Hematopoietic multipotent progenitor cell treated with erythropoietin and hydrocortisone succinate and interleukin-3 and kit ligand, for 8 days (in vitro differentiated cells): ENCODE results near the gene PGAM2.
A peak's percentile ranks its signal among the peaks of the same experiment; 100 is the strongest.

Experiments used
- DNase-seq: peaks from one replicate; pipeline ENCODE4 v3.0.0-alpha.2; 2015

The PGAM2 gene

GRCh38 chr7:44082541-44083207, 17.3 kb upstream of the PGAM2 start:
- peak; percentile 99 for DNase-seq

GRCh38 chr7:44081266-44081748, 15.9 kb upstream of the PGAM2 start:
- DNase-seq: peak; percentile 97

- no peak for DNase-seq
Observed at GRCh38 chr7:44080686-44081265, 15.4 kb upstream of the PGAM2 start.

- no peak for DNase-seq
Observed at GRCh38 chr7:44080118-44080517, 14.8 kb upstream of the PGAM2 start.

DNA sequence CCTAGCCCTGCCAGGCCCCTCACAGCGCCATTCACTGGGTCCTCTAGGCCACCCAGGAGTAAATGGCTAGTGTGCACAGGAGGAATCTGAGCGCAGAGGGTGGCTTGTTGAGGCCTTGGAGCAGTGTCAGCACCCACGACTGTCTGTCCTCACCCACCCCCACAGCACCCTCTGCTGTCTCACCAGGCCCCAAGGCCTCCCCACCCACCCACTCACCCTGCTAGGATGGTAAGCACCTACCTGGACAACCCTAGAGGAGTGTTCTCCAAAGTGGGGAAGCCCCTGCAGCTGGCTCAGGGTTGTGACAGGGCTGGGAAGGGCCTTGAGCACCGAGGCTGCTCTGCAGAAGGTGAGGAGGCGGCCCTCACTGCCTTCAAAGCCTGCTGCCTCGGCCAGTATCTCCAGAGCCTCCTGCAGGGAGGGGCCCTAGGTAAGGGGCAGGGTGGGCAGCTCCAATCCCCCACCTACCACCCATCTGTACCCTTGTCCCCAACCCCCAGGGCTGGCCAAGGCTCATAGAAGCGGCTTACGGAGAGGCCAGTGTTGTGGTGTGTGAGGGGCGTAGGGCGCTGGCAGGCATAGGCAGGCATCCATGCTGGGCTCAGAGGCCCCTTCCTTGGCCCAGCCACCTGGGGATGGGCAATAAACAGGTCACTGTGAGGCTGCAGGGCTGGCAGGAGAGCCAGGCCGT, 14.1 kb upstream of the PGAM2 start:
- no peak for DNase-seq

- no peak for DNase-seq
Observed at GRCh38 chr7:44078521-44078920, 13.2 kb upstream of the PGAM2 start.

DNA sequence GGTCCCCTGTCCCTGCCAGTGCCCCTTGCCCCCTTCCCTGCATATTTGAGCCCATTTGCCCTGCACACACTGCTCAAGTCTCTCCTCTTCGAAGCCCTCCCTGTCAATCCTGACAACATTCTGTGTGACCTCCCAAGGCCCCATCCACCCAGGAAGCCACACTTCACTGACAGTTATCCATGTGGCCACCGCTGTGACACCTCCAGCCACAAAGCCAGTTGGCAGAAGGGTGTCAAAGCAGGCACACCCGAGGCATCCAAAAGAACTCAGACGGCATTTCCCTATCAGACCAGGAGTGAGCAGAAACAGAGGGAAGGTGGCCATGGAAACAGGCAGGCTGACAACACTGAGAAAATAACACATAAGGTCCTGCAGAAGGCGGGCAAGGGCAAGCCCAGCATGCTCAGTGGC, 12.3 kb upstream of the PGAM2 start:
- DNase-seq: no peak

DNA sequence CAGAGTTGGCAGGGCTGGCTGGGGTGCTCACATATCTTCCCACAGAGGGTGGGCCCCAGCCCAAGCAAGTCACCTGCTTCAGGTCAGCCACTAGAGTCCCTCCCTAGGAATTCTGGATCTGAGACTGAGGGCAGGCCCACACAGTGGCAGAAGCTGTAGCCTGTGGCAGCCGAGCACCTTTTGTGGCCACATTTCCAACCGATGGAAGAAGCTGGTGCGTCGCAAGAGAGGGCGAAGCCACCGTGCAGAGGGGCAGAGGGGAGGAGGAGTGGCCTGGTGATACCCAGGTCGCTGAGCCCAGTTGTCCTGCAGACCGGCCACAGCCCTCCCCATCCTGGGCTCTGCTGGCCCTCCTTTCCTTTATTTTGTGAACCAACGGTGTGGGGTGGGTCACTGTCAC, 11.7 kb upstream of the PGAM2 start:
- DNase-seq: no peak

- DNase-seq: no peak
Observed at GRCh38 chr7:44076101-44076895, 10.9 kb upstream of the PGAM2 start.

DNA sequence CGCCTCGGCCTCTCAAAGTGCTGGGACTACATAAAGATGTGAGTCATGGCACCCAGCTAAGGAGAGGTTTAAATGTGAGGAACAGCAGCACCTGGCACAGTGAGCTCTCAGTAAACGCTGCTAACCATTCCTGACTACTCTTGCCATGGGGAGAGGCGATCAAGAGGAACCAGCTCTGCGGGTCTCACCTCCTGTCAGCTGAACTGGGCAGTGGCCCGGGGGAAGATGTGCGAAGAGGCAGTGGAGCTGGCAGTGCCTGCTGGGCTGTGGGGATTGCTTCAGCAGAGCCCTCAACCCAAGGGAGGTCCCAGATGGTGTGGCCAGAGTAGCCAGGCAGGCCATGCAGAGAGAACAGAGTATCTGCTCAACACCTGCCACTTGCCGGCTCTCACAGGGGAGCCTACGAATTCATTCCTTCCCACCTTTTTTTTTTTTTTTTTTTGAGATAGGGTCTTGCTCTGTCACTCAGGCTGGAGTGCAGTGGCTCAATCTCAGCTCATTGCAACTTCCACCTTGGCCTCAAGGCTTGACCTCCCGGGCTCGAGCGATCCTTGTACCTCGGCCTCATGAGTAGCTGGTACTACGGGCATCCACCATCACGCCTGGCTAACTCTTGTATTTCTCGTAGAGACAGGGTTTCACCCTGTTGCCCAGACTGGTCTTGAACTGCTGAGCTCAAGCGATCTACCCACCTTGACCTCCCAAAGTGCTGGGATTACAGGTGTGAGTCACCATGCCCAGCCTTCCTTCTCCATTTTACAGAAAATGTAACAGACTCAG, 10.1 kb upstream of the PGAM2 start:
- no peak for DNase-seq

- DNase-seq: no peak
Observed at GRCh38 chr7:44074349-44074695, 9.0 kb upstream of the PGAM2 start.

DNA sequence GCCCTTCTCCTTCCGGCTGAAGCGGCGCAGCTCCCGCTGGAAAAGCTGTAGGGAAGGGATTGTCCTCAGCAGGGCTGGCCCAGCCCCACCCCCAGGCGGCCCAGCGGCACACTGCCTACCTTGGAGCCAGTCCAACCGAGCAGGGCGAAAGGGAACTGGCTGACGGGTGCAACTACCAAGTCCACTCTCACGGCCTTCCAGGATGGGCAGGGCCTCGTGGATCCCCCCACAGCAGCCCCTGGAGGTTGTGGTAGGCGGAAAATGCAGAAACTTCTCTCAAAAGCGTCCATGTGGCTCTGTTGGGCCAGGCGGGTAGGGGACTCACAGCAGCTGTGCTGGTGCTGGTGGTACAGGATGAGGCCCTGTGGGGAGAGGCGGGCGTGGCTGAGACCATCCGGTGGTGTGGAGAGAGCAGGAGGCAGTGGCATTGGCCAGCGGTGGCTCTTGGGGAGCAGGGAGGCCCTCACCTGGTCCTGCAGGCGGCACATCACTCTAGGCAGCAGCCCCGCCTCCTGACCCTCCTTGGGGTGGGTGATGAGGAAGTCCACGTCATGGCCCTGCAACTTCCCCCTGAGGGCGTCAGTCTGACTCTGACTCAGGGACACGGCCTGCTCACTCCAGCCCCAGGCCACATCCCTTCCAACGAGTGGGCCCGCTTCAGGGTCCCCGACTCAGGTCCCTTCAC, 8.4 kb upstream of the PGAM2 start:
- no peak for DNase-seq

DNA sequence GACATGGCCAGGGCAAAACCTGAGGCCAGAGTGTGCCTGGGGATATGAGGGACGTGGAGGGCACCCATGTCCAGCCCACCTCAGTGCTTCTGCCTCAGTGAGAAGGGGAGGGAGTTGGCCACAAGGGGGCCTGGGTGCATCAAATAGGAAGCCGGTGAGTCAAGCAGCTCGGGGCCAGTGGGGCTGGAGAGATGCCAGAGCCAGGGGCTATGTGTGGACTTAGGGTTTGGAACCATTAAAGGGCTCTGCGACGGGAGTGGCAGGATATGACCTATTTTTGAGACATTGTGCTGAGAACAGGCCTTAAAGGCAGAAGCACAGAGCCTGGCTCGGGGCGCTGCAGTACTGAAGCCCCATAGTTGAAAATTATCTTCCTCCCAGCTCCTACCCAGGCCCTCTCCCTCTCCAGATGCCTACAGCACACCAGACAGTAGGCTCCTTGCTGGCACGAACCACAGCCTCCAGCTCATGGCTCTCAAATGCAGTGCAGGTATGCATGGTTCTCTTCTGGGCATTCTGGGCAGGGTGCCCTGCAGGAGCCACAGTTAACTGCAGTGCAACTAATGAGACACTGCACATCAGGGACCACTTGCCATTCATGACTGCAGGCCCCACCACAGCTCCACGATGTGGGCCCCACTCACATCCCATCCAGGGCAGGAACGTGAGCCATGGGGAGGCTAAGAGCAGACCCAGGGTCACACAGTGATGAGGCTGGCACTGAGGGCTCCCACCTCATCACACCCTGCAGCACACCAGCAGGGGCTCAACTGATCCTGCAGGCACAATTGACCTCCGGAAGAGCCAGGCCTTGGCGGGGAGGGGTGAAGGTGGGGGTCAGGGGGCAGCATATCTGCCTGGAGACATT, 7.2 kb upstream of the PGAM2 start:
- peak; percentile 68 for DNase-seq

DNA sequence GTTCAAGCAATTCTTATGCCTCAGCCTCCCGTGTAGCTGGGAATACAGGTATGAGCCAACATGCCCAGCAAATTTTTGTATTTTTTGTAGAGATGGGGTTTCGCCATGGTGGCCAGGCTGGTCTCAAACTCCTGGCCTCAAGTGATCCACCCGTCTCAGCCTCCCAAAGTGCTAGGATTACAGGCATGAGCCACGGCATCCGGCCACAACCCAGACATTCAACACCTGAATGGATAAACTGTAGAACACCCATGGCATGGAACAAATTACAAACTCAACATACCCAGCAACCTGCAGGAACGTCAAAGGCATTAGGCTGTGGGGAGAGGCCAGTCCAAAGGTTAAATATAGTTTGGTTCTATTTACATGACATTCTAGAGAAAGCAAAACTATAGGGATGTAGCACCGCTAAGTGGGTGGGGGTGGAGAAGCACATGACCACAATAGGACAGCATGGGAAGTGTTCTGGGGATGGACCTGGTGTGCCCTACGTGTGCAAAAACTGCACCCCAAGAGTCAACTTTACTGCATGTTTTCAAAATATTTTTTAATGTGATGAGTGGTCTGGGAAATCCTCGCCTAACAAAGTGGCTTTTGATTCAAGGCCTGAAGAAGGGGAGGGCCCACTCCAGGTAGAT, 6.5 kb upstream of the PGAM2 start:
- DNase-seq: no peak

DNA sequence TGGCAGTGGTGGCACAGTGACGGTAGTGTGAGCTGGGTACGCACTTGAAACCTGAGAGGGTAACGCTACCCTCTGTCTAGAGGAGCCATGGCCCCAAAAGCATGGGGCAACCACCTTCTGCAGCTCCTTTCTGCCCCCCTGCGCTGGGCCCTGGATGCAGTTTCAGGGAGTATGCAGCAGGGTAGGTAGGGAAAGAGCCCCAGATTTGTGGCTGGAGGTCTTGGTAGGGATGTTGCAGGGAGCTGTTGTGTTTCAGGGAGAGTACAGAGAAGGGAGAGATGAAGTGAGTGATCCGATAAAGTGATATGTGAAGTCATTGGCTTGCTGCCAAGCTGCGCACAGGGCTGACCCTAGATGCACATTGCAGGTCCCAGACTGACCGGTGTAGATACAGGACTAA, 2.7 kb upstream of the PGAM2 start:
- DNase-seq: no peak

DNA sequence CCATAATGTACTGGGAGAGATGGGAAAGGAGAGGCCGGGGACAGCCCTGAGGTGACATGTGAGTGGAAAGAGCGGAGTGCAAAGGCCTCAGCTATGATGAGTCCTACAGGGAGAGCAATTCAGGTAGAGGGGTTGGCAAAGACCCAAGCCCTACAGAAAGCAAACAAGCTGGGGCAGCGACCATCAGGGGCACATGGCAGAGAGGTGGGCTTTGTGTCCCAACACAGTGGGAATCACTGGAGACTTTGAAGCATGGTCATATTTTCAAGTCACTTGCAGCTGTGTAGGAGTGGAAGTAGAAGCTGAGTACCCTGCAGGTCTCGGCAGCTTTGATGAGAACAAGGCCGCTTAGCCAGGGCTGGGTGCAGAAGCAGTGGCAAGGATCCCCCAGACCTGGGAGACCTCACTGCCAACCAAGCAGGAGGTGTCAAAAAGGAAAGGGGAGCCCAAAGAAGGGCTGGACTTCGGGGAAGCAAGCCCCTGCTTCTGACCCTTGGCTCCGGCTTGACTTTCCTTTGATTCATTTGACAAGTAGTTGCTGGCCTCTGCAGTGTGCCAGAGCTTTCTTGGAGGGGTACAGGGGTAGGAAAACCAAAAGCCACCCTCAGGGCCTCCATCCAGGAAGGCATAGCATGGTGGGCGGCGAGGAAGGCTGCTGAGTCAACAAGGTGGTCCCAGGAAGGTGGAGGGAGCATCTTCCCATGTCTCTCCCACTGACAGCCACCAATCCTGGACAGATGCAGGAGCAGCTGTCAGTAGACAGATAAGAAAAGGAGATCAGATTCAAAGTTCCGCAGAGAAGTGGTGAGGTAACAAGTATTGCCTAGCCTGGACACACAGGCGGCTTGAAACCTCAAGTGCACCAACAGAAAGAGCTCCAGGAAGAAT, 1.9 kb upstream of the PGAM2 start:
- no peak for DNase-seq

- DNase-seq: no peak
Observed at GRCh38 chr7:44066494-44067063, 1.2 kb upstream of the PGAM2 start.

DNA sequence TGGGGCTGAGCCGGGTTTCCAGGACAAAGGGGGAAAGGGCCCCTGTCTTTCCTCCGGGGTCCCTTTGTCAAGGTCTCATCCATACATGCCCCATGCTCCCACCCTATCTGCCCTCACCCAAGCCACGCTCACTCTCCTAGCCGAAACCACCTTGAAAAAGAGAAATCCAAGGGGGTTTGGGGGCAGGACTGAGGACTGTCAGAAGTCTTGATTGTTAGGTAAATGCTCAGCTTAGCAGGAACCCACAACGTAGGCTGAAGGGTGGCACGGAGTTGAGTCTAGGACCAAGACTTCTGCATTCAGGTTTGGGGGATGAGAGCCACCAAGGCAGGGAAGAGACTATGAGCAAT, 719 bp upstream of the PGAM2 start:
- no peak for DNase-seq

DNA sequence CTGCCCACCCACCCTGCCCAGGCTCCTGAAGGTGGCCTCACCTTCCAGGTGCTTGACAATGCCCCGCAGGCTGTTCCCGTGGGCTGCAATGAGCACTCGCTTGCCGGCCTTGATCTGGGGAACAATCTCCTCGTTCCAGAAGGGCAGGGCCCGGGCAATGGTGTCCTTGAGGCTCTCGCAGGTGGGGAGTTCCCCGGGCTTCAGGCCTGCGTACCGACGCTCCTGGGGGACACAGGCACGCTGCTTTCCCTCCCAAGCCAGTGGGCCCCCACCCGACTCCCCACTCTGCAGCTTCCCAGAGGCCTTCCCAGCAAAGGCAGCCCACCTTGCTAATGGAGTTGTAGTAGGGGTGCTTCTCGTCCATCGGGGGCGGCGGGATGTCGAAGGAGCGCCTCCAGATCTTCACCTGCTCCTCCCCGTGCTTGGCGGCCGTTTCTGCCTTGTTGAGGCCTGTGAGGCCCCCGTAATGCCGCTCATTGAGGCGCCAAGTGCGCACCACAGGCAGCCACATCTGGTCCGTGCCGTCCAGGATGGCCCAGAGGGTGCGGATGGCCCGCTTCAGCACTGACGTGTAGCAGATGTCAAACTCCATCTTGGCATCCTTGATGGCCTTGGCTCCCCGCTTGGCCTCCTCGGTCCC, 456 bp downstream of the PGAM2 start:
- DNase-seq: no peak
